Ramos (cell line): ENCODE measurements around the gene ELL2.

Experiments
- in situ Hi-C: fragments of 300-500 bp; cut with MboI; formaldehyde crosslinking; loops from one replicate; pipeline ENCODE4 v1.14.3; 2022; ENCODE audit warnings: low sequenced_read_pairs; ENCODE audit not compliant: unreplicated experiment

The ELL2 gene

GRCh38 chr5:95961617-95962474 is at the start of gene ELL2:
TSS of gene ELL2 (minus strand) at chr5:95961851. CDS start at chr5:95961721, 130 bp downstream.
- in situ Hi-C loops = no loop called here

- in situ Hi-C loops = no loop called here
Measured at GRCh38 chr5:96008987-96009647, 47.5 kb upstream of the ELL2 start.

DNA sequence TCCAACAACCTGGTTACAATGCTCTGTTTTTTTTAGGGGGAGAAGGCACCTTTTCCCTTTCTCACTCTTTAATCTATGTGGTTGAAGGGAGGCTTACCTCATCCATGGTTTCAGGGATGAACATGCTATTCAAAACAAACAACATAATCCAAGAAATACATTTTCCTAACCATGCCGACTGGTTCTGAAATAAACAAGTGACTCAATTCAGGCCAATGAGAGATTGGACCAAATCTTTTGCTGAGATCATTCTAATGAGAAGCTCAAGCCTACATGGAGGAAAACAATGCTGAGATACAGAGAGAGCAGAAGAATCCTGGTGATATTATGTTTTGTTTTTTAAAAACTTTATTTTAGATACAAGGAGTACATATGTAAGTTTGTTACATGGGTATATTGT is 46.8 kb upstream of the ELL2 start:
- in situ Hi-C loops = no loop called here

DNA sequence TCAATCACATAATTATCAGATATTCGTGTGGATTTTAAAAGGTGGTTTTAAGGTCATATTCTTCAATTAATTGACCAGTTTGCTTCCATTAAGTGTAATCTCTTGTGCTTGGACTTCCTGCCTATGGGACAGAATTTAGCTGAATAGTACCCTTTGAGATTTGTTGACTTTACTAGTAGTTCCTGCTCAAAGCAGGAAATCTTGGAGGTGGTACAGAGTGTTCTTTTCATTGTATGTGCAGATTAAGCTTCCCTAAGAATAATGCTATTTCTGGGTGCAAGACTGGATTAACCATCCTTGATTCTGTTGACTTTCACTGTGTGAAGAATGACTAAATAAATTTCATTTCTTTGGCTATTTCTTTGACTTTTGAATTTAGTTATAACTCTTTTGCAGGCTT is 45.4 kb upstream of the ELL2 start:
- in situ Hi-C loops = no loop called here

DNA sequence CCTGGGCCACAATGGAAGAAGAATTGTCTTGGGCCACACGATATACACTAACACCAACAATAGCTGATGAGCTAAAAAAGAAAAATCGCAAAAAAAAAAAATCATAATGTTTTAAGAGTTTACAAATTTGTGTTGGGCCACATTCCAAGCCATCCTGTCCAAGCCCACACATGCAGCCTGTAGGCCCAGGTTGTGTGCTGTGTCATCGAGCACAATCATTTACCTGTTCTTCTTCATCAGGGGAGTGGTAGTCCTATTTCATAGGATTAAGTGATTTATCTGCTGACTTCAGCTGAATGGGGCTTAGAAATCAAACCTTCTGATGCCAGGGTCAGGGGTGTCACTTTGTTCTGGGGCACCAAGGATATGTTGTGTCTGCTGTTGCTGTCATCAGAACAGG is 44.6 kb upstream of the ELL2 start:
- in situ Hi-C loops = no loop called here

DNA sequence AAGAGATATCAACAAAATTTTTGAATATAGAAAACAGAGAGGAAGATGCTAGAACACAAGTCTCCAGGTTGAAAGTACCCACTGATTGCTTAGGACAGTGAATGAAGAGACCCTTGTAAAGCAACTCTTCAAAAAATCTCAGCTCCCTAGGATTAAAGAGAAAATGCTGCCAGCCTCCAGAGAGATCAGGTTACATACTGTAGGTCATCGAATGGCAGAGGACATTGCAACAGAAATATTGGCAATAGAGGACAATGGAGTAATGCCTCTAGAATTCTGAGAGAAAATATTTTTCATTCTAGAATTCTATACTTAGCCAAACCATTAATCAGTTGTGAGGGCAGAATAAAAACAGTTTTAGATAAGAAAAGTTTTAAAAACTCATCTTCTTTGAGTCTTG is 43.1 kb upstream of the ELL2 start:
- in situ Hi-C loops = no loop called here

DNA sequence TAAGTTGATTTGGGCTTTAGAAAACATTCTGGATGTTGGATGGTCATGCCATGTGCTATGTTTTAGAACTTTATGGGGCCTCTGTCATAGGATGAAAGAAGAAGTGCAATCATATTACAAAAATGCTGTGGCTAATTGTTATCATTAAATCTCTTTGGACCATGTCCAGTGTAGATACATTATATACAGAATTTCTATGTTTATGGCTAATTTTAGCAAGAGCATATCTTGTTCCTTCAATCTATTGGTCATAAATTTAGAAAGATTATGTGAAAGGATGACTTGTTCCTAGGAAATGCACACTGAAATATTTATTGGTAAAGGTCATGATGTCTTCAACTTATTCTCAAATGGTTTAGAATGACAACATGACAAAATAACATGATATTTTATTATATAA is 42.4 kb upstream of the ELL2 start:
- in situ Hi-C loops = no loop called here

DNA sequence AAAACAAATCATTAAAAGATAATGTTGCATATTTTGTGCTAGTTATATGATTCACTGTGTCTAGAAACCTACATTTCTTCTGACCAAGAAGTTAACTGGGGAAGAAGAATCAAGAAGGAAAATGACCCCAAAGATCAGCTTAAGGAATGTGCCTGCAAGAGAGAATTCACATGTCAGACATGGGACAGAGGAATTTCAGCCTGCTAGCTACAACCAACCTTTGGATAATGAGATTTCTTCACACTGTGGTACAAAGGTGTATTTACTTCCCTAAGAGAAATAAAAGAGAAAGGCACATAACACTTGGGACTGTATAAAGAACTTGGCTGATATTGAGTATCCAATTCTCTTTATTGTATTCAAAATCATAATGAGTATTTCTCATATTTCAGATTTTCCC is 39.6 kb upstream of the ELL2 start:
- in situ Hi-C loops = no loop called here

DNA sequence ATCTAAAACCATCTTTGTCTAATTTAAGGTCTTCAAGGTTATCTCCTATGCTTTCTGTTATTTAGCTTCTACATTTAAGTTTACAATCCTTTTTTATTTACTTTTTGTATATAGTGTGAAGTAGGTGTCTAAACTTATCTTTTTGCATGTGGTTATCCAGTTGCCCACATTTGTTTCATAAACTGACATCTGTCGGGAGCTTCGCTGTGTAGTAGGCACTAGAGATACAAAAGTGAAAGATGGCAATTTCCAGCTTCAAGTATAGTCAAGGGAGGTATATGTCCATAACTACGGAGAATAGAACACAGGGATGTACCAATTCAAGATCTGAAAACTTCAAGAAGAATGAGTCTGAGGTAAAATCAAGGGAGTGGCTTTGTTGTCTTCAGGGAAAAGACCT is 38.7 kb upstream of the ELL2 start:
- in situ Hi-C loops = no loop called here

DNA sequence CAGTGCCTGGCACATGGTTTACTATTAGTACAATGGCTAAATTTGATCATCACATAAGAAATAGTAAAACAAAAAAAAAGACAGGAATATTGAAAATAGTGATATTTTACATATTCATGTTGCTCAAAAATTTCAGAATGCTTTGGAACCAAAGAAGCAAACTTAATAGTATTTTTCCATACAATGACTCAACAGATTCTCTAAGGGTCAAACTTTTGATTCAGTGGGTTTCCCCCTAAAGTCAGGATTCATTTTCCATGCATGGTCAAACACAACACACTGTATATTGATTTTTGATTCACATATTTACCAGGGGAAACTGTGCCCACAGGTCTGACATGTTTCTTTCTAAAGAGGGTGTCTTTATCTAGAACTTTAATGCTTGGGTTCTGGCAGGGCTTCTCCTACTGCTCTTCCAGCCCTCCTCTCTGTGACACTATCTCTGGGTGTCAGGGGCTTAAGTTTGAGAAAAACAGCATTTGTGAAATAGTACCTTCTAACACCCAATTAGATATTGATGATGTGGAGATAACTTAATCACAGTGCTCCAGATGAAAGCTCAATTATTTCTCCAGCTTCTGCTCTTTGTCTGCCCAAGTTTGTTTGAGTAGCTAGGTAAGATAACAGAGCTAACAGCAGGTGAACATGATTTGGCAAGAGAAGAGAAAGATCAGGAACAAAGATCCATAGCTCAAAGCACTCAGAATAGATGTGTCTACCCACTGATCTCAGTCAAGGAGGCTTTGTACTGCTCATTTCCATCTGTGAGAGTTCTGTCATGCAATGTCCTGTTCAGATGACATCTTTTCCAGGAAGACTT is 35.5 kb upstream of the ELL2 start:
- in situ Hi-C loops = no loop called here

- in situ Hi-C loops = no loop called here
Measured at GRCh38 chr5:95995962-95996489, 34.4 kb upstream of the ELL2 start.

DNA sequence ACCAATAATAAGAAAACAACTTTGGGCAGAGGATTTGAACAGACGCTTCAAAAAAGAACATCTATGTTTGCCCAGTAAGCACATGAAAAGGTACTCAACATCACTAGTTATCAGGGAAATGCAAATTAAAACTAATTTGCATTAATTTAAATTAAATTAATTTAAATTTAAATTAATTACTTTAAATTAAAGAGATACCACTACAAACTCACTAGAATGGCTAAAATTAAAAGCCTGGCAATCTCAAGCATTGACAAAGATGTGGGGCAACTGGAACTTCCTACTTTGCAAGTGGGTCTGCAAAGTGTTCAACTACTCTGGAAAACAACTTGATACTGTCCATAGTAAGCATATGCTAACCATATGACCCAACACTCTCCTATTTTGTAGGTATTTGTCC is 32.1 kb upstream of the ELL2 start:
- in situ Hi-C loops = no loop called here

DNA sequence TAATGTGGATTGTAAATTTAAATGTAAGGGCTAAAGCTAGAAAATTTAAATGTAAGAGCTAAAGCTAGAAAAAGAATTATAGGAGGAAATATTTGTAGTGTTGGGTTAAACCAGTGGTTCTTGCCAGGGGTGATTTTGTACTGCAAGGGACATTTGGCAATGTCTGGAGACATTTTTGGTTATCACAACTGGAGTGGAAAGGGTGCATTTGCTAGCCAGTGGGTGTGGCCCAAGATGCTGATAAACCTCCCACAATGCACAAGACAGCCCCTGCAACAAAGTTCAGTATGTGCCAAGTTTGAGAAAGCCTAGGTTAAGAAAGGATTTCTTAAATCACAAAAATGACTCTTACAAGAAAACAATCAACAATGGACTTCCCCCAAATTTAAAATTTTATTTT is 31.6 kb upstream of the ELL2 start:
- in situ Hi-C loops = no loop called here

DNA sequence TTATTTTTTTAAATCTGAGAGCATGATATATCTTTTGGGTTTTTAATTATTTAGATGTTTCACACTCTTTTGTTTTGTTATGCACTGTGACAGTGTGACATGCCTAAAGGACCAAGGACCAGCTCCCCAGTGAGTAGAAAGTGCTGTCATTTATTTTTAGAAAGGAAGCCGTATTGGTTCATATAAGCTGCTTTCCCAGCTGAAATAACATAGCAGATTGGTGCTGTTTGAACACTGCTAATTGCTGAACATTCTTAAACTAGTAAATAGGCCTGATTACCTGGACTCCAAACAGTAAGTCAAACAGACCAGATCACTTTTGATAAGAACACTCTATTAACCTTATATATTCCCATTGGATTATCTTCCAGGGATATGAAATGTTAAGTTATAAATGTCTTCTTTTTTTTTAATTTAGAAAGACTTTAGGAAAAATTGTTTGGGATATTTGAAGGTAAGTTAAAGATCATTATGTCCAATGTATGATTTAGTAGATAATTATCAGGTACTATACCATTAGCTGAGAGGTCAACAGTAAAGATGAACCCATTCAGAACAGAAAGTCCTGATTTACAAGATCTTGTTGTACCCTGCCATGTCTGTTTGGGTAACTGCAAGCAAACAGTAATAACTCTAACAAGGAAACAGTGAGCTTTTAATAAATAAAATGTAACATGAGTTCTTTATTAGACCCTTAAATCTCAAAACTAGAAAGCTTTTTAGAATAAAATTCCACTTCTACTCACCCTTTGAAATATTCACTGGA is 27.8 kb upstream of the ELL2 start:
- in situ Hi-C loops = no loop called here

- in situ Hi-C loops = no loop called here
Measured at GRCh38 chr5:95988877-95989276, 27.2 kb upstream of the ELL2 start.

GRCh38 chr5:95988094-95988493 is 26.4 kb upstream of the ELL2 start:
- in situ Hi-C loops = no loop called here

DNA sequence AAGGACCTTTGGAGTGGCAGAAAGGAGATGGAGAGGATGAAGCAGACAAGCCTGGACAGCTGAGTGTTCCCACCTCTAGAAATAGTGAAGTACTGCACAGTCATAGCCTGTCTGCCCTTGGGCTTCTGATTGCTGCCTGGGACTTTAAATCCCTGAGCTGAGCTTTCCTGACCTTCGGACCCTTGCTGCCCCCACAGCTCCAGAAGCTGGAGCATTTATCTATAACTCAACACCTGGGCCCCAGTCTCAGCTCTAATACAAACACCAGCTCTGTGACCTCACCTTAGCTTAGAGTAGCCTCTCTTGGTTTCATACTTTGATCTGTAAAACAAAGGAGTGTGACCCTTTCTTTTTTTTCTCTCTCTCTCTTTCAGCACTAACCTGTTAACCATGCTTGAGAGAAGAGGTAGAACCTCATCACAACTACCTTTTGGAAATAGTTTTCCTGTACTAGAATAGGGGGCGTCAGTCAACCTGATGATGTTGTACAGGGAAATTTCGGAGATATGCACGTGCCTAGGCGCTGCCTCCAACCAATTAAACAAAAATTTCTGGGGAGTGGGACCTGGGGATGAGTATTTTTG is 25.4 kb upstream of the ELL2 start:
- in situ Hi-C loops = no loop called here

DNA sequence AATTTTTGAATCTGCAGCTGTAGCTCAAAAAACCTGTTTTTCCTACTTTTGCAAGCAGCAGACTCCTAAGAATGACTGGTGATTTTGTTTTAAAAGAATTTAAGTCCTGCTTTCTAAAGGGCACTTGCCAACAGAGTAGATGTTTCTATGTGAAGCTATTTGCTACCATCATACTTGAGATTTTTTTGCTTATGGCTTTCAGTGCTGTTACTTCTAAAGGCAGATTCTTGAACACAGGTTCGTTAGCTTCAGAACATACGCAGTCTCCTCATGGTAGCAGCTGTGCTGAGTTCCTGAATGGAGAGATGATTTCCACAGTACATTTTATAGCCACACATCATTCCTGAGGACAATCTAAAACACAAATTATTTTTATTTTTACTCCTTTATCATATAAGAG is 24.4 kb upstream of the ELL2 start:
- in situ Hi-C loops = no loop called here

GRCh38 chr5:95985249-95985648 is 23.6 kb upstream of the ELL2 start:
- in situ Hi-C loops = no loop called here
